Measurements from ENCODE around the gene ATP2B2. TPM values are rescaled to one million over a fixed set of nuclear protein-coding genes. Genes with fewer than 3 reads are reported as not detected.

The ATP2B2 gene
- total and polyA plus RNA-seq, 2 experiments from 2014 or later: 0.42 to 0.63 TPM

DNA sequence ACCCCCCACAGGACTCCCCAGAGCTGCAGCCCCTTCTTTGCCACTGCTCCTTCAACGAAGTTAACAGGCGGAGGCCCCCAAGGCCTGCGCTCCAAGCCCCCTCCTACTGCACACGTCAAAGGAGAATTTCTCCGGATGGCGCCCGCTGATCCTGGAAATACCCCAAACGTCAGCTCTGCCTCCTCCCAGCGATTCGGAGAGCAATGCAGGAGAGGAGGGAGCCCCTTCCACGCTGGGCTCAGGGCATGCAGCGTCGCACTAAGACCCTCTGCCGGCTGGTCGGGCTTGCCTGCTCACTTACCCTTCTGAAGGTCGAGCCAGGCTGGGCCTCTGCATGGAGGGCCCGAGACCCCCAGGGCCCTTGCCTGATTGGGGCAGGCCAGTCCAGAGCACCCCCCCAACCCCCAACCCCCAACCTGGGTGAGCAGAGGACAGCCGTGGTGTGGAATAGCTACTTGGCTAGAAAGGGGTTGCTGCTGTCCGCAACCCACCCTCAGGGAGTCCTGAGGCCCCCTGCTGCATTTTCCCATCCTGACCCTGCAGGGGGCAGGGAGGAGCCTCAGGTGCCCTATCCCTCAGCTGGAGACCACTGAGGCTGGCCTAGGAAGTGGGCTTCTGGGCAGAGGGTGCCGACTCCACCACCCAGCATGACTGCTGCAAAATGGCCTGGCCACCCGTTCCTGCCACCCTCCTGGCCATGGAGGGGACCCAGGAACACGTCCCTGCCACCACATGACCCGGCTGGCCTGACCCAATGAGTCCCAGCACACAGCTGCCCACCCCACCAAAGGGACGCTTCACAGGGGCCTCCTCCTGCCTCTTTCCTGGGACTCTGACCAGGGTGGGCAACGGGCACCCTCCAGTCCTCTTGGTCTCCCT lies 976 bp downstream of the ATP2B2 start:
- Mint-ChIP-seq H3K27ac (no peak overlapping the region), H3K4me1 (peaks cover 4% of the 10 kb centered on the region; the same call in 2 of the 3 replicates), H3K27me3 (ENCODE audit: insufficient read depth, low read depth, poor library complexity) (peaks cover 17% of the 10 kb centered on the region), H3K9me3 (no peaks in the 10 kb centered on the region), H3K4me3 (peak overlapping the region; percentile 68), H3K36me3 (ENCODE audit: low read depth) (no peaks in the 10 kb centered on the region)
- Histone ChIP-seq H3F3A (replicated peaks; ENCODE audit: low read depth) (no peaks in the 10 kb centered on the region), H3K4me2 (peak overlapping the region; percentile 84), H3K9me2 (ENCODE audit: insufficient read depth) (no peaks in the 10 kb centered on the region), H3K27ac (ENCODE audit: low read depth) (no peak overlapping the region), H3K4me3 (peak overlapping the region; percentile 59), H3K27me3 (ENCODE audit: insufficient read depth) (peaks cover 7% of the 10 kb centered on the region; the same call in 1 of the 2 replicates), H3K36me3 (ENCODE audit: insufficient read depth) (no peaks in the 10 kb centered on the region), H3K79me2 (replicated peaks; ENCODE audit: insufficient read depth) (no peaks in the 10 kb centered on the region), H3K4me1 (ENCODE audit: insufficient read depth) (no peaks in the 10 kb centered on the region; the same call in 1 of the 2 replicates), H2AFZ (peak overlapping the region; percentile 94), H4K20me1 (replicated peaks; ENCODE audit: insufficient read depth) (no peaks in the 10 kb centered on the region)
- DNase-seq (ENCODE audit: low spot score) (no peak), ATAC-seq (peak; percentile 7; the same call in 1 of the 3 replicates)
- TF ChIP-seq ZNF114 (CRISPR knock-in tag; IDR thresholded peaks at IDR 0.05) (no peak), ZNF331 (CRISPR knock-in tag; IDR thresholded peaks at IDR 0.05; ENCODE audit: low read depth) (no peak)

DNA sequence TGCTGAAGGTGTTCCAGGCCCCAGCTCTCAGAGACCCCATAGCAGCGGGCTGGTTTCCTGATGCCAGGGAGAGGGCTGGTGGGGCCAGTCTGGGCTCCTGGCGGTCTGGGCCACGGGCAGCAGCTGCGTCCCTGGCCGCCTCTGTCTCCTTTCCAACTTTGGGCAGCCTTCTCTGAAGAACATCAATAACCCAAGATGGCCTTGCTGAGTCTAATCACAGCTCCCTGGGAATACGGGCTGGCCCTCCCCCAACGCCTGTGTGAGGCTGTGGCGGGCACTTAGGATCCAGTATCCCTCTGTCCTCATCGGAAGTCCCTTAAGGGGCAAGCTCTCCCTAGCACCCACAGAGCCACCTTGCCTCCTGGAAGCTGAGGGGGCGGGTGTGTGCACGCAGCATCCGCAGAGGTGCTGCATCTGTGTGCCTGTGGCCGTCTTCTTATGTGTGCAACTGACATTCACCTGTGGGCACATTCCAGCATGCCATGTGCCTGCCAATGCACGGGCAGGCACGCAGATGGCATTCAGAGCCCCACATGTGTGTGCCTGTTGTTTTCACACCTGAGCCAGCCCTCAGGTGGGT lies 2.1 kb downstream of the ATP2B2 start:
- H4K20me1 ChIP-seq (replicated peaks; ENCODE audit: insufficient read depth): no peaks in the 10 kb centered on the region
- H3F3A ChIP-seq (replicated peaks; ENCODE audit: low read depth): no peaks in the 10 kb centered on the region
- no peak overlapping the region for H3K4me3 ChIP-seq
- TF ChIP-seq JUNB (IDR thresholded peaks at IDR 0.05; ENCODE audit: unreplicated experiment): no peak
- TF ChIP-seq, protein P1, sequence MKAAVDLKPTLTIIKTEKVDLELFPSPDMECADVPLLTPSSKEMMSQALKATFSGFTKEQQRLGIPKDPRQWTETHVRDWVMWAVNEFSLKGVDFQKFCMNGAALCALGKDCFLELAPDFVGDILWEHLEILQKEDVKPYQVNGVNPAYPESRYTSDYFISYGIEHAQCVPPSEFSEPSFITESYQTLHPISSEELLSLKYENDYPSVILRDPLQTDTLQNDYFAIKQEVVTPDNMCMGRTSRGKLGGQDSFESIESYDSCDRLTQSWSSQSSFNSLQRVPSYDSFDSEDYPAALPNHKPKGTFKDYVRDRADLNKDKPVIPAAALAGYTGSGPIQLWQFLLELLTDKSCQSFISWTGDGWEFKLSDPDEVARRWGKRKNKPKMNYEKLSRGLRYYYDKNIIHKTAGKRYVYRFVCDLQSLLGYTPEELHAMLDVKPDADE (IDR thresholded peaks at IDR 0.05): no peak
- TF ChIP-seq, protein P2, sequence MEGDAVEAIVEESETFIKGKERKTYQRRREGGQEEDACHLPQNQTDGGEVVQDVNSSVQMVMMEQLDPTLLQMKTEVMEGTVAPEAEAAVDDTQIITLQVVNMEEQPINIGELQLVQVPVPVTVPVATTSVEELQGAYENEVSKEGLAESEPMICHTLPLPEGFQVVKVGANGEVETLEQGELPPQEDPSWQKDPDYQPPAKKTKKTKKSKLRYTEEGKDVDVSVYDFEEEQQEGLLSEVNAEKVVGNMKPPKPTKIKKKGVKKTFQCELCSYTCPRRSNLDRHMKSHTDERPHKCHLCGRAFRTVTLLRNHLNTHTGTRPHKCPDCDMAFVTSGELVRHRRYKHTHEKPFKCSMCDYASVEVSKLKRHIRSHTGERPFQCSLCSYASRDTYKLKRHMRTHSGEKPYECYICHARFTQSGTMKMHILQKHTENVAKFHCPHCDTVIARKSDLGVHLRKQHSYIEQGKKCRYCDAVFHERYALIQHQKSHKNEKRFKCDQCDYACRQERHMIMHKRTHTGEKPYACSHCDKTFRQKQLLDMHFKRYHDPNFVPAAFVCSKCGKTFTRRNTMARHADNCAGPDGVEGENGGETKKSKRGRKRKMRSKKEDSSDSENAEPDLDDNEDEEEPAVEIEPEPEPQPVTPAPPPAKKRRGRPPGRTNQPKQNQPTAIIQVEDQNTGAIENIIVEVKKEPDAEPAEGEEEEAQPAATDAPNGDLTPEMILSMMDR (conservative IDR thresholded peaks at IDR 0.05; ENCODE audit: low read depth in 2 of 2): no peak
- no peak for TF ChIP-seq STAT1 (IDR thresholded peaks at IDR 0.05; ENCODE audit: unreplicated experiment)
- no peak for TF ChIP-seq EZH2phosphoT487 (IDR thresholded peaks at IDR 0.05; ENCODE audit: unreplicated experiment)
- no peak for TF ChIP-seq POLR2AphosphoS5 (IDR thresholded peaks at IDR 0.05; ENCODE audit: low read depth)
- no peak for TF ChIP-seq ZNF331 (CRISPR knock-in tag; IDR thresholded peaks at IDR 0.05; ENCODE audit: low read depth)
- TF ChIP-seq, protein P3, sequence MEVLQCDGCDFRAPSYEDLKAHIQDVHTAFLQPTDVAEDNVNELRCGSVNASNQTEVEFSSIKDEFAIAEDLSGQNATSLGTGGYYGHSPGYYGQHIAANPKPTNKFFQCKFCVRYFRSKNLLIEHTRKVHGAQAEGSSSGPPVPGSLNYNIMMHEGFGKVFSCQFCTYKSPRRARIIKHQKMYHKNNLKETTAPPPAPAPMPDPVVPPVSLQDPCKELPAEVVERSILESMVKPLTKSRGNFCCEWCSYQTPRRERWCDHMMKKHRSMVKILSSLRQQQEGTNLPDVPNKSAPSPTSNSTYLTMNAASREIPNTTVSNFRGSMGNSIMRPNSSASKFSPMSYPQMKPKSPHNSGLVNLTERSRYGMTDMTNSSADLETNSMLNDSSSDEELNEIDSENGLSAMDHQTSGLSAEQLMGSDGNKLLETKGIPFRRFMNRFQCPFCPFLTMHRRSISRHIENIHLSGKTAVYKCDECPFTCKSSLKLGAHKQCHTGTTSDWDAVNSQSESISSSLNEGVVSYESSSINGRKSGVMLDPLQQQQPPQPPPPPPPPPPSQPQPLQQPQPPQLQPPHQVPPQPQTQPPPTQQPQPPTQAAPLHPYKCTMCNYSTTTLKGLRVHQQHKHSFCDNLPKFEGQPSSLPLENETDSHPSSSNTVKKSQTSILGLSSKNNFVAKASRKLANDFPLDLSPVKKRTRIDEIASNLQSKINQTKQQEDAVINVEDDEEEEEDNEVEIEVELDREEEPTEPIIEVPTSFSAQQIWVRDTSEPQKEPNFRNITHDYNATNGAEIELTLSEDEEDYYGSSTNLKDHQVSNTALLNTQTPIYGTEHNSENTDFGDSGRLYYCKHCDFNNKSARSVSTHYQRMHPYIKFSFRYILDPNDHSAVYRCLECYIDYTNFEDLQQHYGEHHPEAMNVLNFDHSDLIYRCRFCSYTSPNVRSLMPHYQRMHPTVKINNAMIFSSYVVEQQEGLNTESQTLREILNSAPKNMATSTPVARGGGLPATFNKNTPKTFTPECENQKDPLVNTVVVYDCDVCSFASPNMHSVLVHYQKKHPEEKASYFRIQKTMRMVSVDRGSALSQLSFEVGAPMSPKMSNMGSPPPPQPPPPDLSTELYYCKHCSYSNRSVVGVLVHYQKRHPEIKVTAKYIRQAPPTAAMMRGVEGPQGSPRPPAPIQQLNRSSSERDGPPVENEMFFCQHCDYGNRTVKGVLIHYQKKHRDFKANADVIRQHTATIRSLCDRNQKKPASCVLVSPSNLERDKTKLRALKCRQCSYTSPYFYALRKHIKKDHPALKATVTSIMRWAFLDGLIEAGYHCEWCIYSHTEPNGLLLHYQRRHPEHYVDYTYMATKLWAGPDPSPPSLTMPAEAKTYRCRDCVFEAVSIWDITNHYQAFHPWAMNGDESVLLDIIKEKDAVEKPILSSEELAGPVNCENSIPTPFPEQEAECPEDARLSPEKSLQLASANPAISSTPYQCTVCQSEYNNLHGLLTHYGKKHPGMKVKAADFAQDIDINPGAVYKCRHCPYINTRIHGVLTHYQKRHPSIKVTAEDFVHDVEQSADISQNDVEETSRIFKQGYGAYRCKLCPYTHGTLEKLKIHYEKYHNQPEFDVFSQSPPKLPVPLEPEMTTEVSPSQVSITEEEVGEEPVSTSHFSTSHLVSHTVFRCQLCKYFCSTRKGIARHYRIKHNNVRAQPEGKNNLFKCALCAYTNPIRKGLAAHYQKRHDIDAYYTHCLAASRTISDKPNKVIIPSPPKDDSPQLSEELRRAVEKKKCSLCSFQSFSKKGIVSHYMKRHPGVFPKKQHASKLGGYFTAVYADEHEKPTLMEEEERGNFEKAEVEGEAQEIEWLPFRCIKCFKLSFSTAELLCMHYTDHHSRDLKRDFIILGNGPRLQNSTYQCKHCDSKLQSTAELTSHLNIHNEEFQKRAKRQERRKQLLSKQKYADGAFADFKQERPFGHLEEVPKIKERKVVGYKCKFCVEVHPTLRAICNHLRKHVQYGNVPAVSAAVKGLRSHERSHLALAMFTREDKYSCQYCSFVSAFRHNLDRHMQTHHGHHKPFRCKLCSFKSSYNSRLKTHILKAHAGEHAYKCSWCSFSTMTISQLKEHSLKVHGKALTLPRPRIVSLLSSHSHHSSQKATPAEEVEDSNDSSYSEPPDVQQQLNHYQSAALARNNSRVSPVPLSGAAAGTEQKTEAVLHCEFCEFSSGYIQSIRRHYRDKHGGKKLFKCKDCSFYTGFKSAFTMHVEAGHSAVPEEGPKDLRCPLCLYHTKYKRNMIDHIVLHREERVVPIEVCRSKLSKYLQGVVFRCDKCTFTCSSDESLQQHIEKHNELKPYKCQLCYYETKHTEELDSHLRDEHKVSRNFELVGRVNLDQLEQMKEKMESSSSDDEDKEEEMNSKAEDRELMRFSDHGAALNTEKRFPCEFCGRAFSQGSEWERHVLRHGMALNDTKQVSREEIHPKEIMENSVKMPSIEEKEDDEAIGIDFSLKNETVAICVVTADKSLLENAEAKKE (CRISPR knock-in tag; IDR thresholded peaks at IDR 0.05): no peak
- no peak for TF ChIP-seq ZNF114 (CRISPR knock-in tag; IDR thresholded peaks at IDR 0.05)

More for the DNA sequence above, 2.1 kb downstream of the ATP2B2 start:
- Mint-ChIP-seq H3K27me3 (ENCODE audit: insufficient read depth, low read depth, poor library complexity) (peaks cover 15% of the 10 kb centered on the region), H3K4me1 (peaks cover 4% of the 10 kb centered on the region; the same call in 2 of the 3 replicates), H3K4me3 (no peak overlapping the region), H3K27ac (no peak overlapping the region), H3K9me3 (no peaks in the 10 kb centered on the region), H3K36me3 (ENCODE audit: low read depth) (no peaks in the 10 kb centered on the region)
- H3K9me2 ChIP-seq (ENCODE audit: insufficient read depth): no peaks in the 10 kb centered on the region
- H3K36me3 ChIP-seq (ENCODE audit: insufficient read depth): no peaks in the 10 kb centered on the region
- DNase-seq (ENCODE audit: low spot score) (no peak), ATAC-seq (no peak)
- H3K4me1 ChIP-seq (ENCODE audit: insufficient read depth): no peaks in the 10 kb centered on the region; the same call in 1 of the 2 replicates
- H2AFZ ChIP-seq: no peak overlapping the region
- H3K27me3 ChIP-seq (ENCODE audit: insufficient read depth): peaks cover 7% of the 10 kb centered on the region; the same call in 1 of the 2 replicates
- H3K79me2 ChIP-seq (replicated peaks; ENCODE audit: insufficient read depth): no peaks in the 10 kb centered on the region
- H3K27ac ChIP-seq (ENCODE audit: low read depth): no peak overlapping the region
- no peak overlapping the region for H3K4me2 ChIP-seq

Measured in GM23338 (cell line).